ENCODE data around the gene ANXA5.
A peak's percentile ranks its signal among the peaks of the same experiment; 100 is the strongest.

GRCh38 chr4:121726642-121727268, 30.0 kb upstream of the ANXA5 start:
- TF ChIP-seq CTCF (IDR thresholded peaks at IDR 0.05) (peak; percentile 57 to 76 (median 66)), POLR2AphosphoS5 (IDR thresholded peaks at IDR 0.05) (no peak)
